Fibroblast of skin of left quadriceps (primary cell): ENCODE measurements around the gene NPIPB2.

Experiments used
- DNase-seq, 2 experiments: peaks; one replicate each; pipeline ENCODE4 v3.0.0-alpha.2; 2013; ENCODE audit warnings: low read depth in 2 of 2

Gene NPIPB2

GRCh38 chr16:11903906-11904305 lies 37.9 kb downstream of the NPIPB2 start:
- DNase-seq, result no peak

- DNase-seq, result no peak
Measured at GRCh38 chr16:11901091-11901490, 40.8 kb downstream of the NPIPB2 start.

- no peak for DNase-seq
Measured at GRCh38 chr16:11896486-11897176, 45.2 kb downstream of the NPIPB2 start.

- DNase-seq, result no peak
Measured at GRCh38 chr16:11893571-11893970, 48.3 kb downstream of the NPIPB2 start.

GRCh38 chr16:11892761-11893160 lies 49.1 kb downstream of the NPIPB2 start:
- no peak for DNase-seq

GRCh38 chr16:11890231-11890965 lies 51.4 kb downstream of the NPIPB2 start:
- no peak for DNase-seq

GRCh38 chr16:11886881-11887280 lies 55.0 kb downstream of the NPIPB2 start:
- DNase-seq, result no peak

- DNase-seq, result no peak
Measured at GRCh38 chr16:11884035-11884434, 57.8 kb downstream of the NPIPB2 start.

- DNase-seq, result no peak
Measured at GRCh38 chr16:11880007-11880406, 61.8 kb downstream of the NPIPB2 start.

- no peak for DNase-seq
Measured at GRCh38 chr16:11877374-11877773, 64.5 kb downstream of the NPIPB2 start.
